Spleen (tissue), 7 donors: ENCODE data around the gene LRRIQ4.

ENCODE experiments used
- POLR2A ChIP-seq, 3 donors: fragments of 450-650 bp; IDR thresholded peaks; one replicate each; pipeline ENCODE4 v1.5.1; 2017; ENCODE audit warnings: antibody characterized with exemption in 3 of 3, mild to moderate bottlenecking in 1 of 3
- POLR2AphosphoS5 ChIP-seq, 3 donors: sonication (generic); formaldehyde crosslinking; IDR thresholded peaks; one replicate each; pipeline ENCODE4 v1.5.1; 2017; ENCODE audit warnings: antibody characterized with exemption in 3 of 3
- TF ChIP-seq, protein P1 (sequence below), 11 experiments: fragments of 200-600 bp in 7 of 11; fragments of 450-650 bp in 4 of 11; sonication (generic) in 4 of 11; IDR thresholded peaks in 8 of 11; conservative IDR thresholded peaks in 3 of 11; 1 replicate in 7 of 11; 2 replicates in 4 of 11; pipeline versions ENCODE4 v1.4.0 to v1.8.0; 2016 to 2021; ENCODE audit warnings: antibody characterized with exemption in 11 of 11, inconsistent platforms in 4 of 11, mild to moderate bottlenecking in 1 of 11
- donor health status: DM: no; HTN: no; CAD: no; lungs with moderate emphysema.
- donor health status: DM: no; HTN: no; CAD: no.
- donor health status: DM: no; HTN: no; CAD: no.

- no peak for TF ChIP-seq POLR2AphosphoS5 (IDR thresholded peaks at IDR 0.05)
- TF ChIP-seq, protein P1, sequence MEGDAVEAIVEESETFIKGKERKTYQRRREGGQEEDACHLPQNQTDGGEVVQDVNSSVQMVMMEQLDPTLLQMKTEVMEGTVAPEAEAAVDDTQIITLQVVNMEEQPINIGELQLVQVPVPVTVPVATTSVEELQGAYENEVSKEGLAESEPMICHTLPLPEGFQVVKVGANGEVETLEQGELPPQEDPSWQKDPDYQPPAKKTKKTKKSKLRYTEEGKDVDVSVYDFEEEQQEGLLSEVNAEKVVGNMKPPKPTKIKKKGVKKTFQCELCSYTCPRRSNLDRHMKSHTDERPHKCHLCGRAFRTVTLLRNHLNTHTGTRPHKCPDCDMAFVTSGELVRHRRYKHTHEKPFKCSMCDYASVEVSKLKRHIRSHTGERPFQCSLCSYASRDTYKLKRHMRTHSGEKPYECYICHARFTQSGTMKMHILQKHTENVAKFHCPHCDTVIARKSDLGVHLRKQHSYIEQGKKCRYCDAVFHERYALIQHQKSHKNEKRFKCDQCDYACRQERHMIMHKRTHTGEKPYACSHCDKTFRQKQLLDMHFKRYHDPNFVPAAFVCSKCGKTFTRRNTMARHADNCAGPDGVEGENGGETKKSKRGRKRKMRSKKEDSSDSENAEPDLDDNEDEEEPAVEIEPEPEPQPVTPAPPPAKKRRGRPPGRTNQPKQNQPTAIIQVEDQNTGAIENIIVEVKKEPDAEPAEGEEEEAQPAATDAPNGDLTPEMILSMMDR (IDR thresholded peaks at IDR 0.05 in 8 of 11, conservative IDR thresholded peaks at IDR 0.05 in 3 of 11), result no peak
- no peak for TF ChIP-seq POLR2A (IDR thresholded peaks at IDR 0.05)
Measured at GRCh38 chr3:169869484-169870220, 57.0 kb downstream of the LRRIQ4 start, which contains the start of gene LRRC31.
